Stimulated activated naive CD8-positive, alpha-beta T cell treated with anti-CD3 and anti-CD28 coated beads, Interleukin-15, Interleukin-2, amounts not matched to agents 100 ng/mL and 50 ng/mL, for 24 hours (primary cell): ENCODE data around the gene POLN.

Source experiments
- H3K27ac Mint-ChIP-seq: one replicate; pipeline ENCODE4 v1.8.0; 2021; ENCODE audit warnings: mild to moderate bottlenecking, mixed read lengths
- H3K27me3 Mint-ChIP-seq: one replicate; pipeline ENCODE4 v1.8.0; 2021; ENCODE audit warnings: mixed read lengths
- H3K36me3 Mint-ChIP-seq: one replicate; pipeline ENCODE4 v1.8.0; 2021; ENCODE audit warnings: low read depth, mixed read lengths
- H3K4me1 Mint-ChIP-seq: one replicate; pipeline ENCODE4 v1.8.0; 2021; ENCODE audit warnings: low read depth, mixed read lengths
- H3K4me3 Mint-ChIP-seq: one replicate; pipeline ENCODE4 v1.8.0; 2021; ENCODE audit warnings: mild to moderate bottlenecking, mixed read lengths
- H3K9me3 Mint-ChIP-seq: one replicate; pipeline ENCODE4 v1.8.0; 2021; ENCODE audit warnings: mixed read lengths

The POLN gene

DNA sequence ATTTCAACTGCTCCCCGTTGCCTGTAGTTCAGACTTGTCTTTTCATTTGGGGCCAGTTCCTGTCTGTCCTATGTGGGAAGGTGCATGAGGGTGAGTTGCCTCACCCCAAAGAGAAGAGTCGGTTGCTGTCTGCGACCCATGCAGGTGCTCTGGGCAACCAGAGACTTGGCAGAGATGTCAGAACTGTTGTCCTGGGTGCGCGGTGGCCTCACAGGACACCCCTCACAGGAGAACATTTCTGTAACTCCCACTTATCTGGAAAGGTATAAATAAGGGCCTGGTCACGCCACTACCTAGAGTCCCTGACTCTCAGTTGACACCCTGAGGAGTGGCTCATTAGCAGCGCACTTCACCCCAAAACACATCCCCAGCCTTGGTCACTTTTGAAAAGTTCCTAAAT is 192.5 kb downstream of the POLN start:
- H3K4me3 Mint-ChIP-seq: no peak overlapping the region
- H3K36me3 Mint-ChIP-seq: no peaks in the 10 kb centered on the region
- H3K4me1 Mint-ChIP-seq: no peaks in the 10 kb centered on the region
- no peak overlapping the region for H3K27ac Mint-ChIP-seq
- peaks cover 37% of the 10 kb centered on the region for H3K27me3 Mint-ChIP-seq
- no peaks in the 10 kb centered on the region for H3K9me3 Mint-ChIP-seq

DNA sequence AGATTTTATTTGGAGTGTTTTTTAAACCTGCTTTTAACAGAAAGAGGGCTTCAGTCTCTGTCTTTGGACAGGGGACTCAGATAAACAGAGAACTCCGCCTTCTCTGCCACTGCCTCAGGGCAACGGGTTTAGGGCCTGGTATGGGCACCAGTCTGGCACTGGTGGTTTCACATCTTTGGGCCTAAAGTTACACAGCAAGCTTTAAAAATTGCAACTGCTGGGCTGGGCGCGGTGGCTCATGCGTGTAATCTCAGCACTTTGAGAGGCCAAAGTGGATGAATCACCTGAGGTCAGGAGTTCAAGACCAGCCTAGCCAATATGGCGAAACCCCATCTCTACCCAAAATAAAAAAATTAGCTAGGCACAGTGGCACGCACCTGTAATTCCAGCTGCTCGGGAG is 193.1 kb downstream of the POLN start:
- H3K36me3 Mint-ChIP-seq: no peaks in the 10 kb centered on the region
- H3K4me1 Mint-ChIP-seq: no peaks in the 10 kb centered on the region
- H3K4me3 Mint-ChIP-seq: no peak overlapping the region
- H3K27ac Mint-ChIP-seq: no peak overlapping the region
- no peaks in the 10 kb centered on the region for H3K9me3 Mint-ChIP-seq
- H3K27me3 Mint-ChIP-seq: peaks cover 32% of the 10 kb centered on the region

DNA sequence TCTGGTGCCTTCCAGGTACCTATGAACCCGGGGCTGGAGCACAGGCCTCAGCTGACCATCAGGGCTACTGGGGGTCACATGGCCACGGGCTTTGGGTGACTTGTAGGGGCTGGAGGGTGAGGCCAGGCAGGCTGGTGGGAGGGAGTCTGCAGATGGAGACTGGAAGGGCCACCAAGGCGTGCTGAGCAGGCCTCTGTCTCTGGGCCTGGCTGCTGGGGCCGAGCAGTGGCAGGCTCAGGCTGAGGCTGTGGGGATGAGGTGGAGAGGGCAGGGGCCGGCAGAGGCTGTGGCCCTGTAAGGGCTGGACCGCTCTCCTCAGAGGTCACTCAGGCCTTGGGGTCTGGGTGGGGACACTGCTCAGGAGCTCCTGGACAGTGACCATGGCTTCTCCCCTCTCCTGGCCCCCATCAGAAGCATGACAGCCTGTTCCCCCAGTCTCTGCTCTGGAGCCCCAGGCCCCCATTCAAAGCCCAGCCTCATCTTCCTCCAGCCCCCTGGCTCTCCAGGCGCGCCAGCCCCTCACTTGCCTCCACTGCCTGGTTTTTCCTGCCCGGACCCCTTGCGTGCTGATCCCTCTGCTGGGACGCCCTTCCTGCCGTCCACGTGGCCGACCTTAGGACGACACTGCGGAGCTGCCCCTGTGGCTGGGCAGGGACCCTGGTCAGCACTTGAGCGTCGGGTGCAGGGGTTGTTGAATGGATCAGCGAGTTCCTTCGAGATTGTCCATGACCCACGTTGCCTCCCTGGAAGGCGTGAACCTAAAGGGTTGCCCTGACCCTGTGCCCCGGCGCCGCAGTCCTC is 193.9 kb downstream of the POLN start:
- no peaks in the 10 kb centered on the region for H3K36me3 Mint-ChIP-seq
- H3K27ac Mint-ChIP-seq: no peak overlapping the region
- H3K9me3 Mint-ChIP-seq: no peaks in the 10 kb centered on the region

GRCh38 chr4:2047031-2047660 is 194.8 kb downstream of the POLN start:
- Mint-ChIP-seq H3K36me3 (no peaks in the 10 kb centered on the region), H3K27ac (no peak overlapping the region), H3K4me3 (no peak overlapping the region)

More for the DNA sequence above, 193.9 kb downstream of the POLN start:
- Mint-ChIP-seq H3K4me3 (no peak overlapping the region), H3K27me3 (peaks cover 31% of the 10 kb centered on the region), H3K4me1 (no peaks in the 10 kb centered on the region)

DNA sequence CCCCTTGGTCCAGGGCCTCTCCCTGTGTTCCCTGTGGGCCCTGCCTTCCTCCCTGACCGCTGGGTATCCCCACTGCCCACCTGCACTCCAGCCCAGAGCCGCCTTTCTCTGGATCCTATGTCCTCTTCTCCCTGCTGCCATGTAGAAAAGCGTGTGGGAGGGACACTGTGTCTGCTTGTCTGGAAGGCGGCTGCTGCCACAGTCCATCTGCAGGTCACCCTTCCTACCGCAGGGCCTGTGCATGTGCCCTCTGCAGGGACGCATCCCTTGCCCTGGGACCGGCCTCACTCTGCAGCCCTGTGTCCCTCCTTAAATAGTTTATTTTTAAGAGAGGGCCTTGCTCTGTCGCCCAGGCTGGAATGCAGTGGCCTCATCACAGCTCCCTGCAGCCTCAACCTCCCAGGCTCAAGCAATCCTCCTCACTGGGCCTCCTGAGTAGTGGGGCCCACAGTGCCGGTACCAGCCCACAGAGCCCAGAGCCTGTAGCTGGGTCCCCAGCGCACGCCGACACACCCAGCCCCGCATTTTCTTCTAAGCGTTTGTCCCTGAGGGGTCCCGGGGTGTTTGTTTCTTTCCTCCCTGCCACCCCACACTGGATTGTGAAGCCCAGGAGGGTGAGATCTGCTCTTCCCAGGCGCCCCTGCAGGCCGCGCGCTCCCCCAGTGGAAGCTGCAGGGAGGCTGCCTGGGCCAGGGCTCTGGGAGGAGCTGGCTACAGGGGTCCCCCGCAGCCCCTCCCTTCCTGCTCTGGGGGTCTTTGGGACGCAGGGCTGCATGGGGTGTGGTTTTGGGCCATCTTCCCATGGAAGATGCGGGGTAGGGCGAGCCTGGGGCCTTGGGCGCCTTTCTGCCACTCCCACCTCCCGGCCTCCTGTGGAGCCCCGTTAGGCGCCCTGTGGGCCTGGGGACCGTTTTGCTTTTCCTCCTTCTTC is 195.6 kb downstream of the POLN start:
- Mint-ChIP-seq H3K36me3 (no peaks in the 10 kb centered on the region), H3K9me3 (no peaks in the 10 kb centered on the region), H3K4me3 (no peak overlapping the region), H3K27ac (no peak overlapping the region), H3K27me3 (peaks cover 23% of the 10 kb centered on the region), H3K4me1 (peaks cover 4% of the 10 kb centered on the region)

More at GRCh38 chr4:2047031-2047660, 194.8 kb downstream of the POLN start:
- H3K4me1 Mint-ChIP-seq: no peaks in the 10 kb centered on the region
- no peaks in the 10 kb centered on the region for H3K9me3 Mint-ChIP-seq
- peaks cover 27% of the 10 kb centered on the region for H3K27me3 Mint-ChIP-seq

GRCh38 chr4:2045518-2045951 is 196.4 kb downstream of the POLN start:
- Mint-ChIP-seq H3K4me1 (peaks cover 4% of the 10 kb centered on the region), H3K36me3 (no peaks in the 10 kb centered on the region), H3K9me3 (no peaks in the 10 kb centered on the region), H3K4me3 (no peak overlapping the region), H3K27ac (no peak overlapping the region), H3K27me3 (peaks cover 17% of the 10 kb centered on the region)

DNA sequence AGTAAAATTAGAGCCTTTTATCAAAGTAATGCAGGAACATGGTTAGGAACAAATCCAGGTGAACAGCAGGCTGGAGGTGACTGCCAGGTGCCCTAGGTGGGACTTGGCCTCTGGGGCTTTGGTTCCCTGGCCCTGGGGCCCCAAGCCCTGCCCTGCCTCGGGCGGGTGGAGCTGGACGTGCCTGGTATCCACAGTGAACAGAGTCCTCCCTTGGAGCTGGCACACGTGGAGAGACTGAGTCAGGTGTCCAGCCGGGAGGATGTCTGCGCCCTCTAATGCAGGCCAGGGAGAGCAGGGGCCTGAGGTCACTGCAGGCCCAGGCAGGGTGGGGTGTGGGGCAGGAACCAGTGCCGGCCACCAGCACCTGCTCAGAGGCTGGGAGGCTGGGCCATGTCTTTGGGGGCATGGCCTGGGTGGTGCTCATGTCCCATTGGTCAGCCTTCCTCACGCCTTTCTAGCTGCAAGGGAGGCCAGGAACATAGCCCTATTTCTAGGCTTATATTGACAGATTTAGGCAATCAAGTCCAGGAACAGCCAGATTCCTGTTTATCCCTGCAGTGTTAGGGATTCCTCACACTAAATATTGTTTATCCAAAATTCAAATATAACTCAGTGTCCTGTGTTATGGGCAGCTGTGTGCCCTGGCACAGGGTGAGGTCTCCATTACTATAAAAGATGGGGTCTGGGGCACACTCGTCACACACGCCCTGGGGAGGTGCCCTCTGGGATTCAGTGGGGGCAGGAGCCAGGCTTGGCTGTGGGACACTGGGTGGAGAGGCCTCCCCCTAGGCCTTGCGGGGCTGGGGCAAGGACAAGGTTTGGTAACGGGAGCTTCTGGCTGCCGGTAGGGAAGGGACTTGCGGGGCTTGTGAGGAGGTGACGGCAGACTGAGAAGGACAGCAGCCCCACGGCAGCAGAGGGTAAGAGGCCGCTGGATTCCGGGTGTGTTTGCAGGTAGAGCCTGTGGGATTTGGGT is 197.1 kb downstream of the POLN start:
- Mint-ChIP-seq H3K4me3 (no peak overlapping the region), H3K4me1 (peaks cover 4% of the 10 kb centered on the region), H3K27ac (no peak overlapping the region), H3K36me3 (no peaks in the 10 kb centered on the region), H3K9me3 (no peaks in the 10 kb centered on the region), H3K27me3 (peaks cover 18% of the 10 kb centered on the region)

- Mint-ChIP-seq H3K9me3 (no peaks in the 10 kb centered on the region), H3K27ac (no peak overlapping the region), H3K27me3 (peaks cover 23% of the 10 kb centered on the region), H3K4me3 (no peak overlapping the region), H3K4me1 (peaks cover 4% of the 10 kb centered on the region), H3K36me3 (no peaks in the 10 kb centered on the region)
Measured at GRCh38 chr4:2044119-2044485, 197.8 kb downstream of the POLN start.

DNA sequence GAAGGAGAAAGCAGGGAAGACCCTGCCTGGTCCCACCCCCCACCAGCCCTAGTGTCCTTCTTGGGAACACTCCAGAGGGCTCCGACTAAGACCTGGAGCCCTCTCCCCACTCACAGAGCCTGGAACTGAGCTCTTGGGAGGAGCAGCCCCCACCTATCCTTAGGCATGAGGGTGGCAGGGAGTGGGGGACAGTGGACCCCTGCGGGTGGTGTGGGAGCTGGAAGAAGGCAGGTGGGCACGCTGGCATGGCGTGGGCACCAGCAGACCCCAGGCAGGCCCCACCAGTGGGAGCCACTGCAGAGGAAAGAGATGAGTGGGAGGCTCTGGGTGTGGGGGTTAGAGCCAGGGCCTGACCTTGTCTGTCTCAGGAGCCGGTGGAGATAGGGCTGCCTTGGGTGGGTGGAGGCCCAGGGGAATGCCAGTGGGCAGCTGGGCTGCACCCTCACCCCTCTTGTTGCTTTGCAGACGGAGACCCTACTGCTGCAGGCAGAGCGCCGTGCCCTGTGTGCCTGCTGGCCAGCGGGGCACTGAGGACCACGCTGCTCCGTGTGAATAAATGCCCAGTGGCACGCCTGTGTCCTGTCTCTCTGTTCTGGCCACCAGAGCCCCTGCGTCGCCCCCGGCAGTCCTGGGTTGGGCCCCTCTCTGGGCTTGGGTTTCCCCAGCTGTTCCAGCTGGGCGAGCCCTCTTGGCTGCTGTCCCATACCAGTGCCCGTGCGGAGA is 198.4 kb downstream of the POLN start:
- H3K4me1 Mint-ChIP-seq: peaks cover 4% of the 10 kb centered on the region
- H3K36me3 Mint-ChIP-seq: no peaks in the 10 kb centered on the region
- peaks cover 27% of the 10 kb centered on the region for H3K27me3 Mint-ChIP-seq
- H3K9me3 Mint-ChIP-seq: no peaks in the 10 kb centered on the region
- H3K27ac Mint-ChIP-seq: no peak overlapping the region
- H3K4me3 Mint-ChIP-seq: no peak overlapping the region

- Mint-ChIP-seq H3K27me3 (peaks cover 23% of the 10 kb centered on the region), H3K9me3 (no peaks in the 10 kb centered on the region), H3K4me1 (peaks cover 4% of the 10 kb centered on the region), H3K4me3 (peak overlapping the region; percentile 67), H3K27ac (no peak overlapping the region), H3K36me3 (no peaks in the 10 kb centered on the region)
Measured at GRCh38 chr4:2042947-2043395, 198.9 kb downstream of the POLN start.

DNA sequence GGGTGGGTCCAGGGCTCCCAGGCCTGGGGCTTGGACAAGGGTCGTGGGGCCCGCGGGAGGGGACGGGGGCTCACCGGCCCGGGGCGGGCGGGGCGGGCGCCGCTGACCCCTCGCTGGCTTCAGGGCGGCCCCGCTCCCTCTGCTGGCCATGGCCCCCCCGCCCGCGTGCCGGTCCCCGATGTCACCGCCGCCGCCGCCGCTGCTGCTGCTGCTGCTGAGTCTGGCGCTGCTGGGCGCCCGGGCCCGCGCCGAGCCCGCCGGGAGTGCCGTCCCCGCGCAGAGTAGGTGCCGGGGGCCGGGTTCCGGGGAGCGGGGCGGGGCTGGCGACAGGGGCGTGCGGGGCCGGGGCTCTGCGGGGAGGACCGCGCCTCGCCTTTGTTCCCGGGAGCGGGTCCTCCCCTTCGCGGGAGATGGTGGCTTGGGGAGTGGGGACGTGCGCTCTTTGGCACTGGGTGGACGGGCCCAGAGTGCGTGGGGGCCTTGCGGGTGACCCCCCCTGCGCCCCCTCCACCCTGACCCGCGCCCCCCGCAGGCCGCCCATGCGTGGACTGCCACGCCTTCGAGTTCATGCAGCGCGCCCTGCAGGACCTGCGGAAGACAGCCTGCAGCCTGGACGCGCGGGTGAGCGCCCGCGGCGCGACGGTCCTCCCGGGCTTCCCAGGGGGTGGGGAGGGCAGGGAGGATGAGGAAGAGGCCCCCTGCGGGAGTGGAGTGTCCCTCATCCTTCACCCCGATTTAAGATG is 199.5 kb downstream of the POLN start:
- Mint-ChIP-seq H3K27ac (no peak overlapping the region), H3K4me1 (peaks cover 4% of the 10 kb centered on the region), H3K9me3 (no peaks in the 10 kb centered on the region), H3K36me3 (no peaks in the 10 kb centered on the region), H3K4me3 (peak overlapping the region; percentile 82), H3K27me3 (peaks cover 23% of the 10 kb centered on the region)

GRCh38 chr4:2041239-2042130 is 200.4 kb downstream of the POLN start:
- peaks cover 30% of the 10 kb centered on the region for H3K27me3 Mint-ChIP-seq
- peak overlapping the region; percentile 82 for H3K4me3 Mint-ChIP-seq
- H3K9me3 Mint-ChIP-seq: no peaks in the 10 kb centered on the region
- H3K4me1 Mint-ChIP-seq: peaks cover 4% of the 10 kb centered on the region
- H3K36me3 Mint-ChIP-seq: no peaks in the 10 kb centered on the region
- H3K27ac Mint-ChIP-seq: peak overlapping the region; percentile 16
